ENCODE results near the gene PLEKHG4B. TPM values are rescaled to one million over a fixed set of nuclear protein-coding genes. Genes with fewer than 3 reads are reported as not detected.

The PLEKHG4B gene
- total and polyA plus RNA-seq, 2 of the 8 experiments (the other 6 are each of a cell fraction or from before 2014, with no cell fraction given): 31.1 to 43.6 TPM

DNA sequence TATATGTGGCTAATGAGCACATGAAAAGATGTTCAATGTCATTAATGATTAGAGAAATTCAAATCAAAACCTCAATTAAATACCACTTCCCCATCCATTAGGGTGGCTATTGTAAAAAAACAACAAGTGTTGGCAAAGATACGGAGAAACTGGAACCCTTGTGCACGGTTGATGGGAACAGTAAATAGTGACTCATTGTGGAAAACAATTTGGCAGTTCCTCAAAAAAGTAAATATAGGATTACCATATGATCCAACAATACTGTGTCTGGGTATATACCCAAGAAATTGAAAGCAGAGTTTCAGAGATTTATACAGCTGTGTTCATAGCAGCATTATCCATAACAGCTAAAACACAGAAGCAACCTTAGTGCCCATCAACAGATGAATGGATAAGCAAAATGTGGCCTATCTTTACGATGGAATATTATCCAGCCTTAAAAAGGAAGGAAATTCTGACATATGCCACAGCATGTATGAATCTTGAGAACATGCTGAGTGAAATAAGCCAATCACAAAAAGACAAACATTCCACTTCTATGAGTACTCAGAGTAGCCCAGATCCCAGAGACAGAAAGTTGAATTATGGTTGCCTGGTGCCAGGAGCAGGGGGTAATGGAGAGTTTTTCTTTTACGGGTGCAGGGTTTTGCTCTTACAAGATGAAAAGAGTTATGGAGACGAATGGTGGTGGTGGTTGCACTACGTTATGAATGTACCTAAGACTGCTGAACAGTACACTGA, 57.9 kb downstream of the PLEKHG4B start:
- POLR2A ChIA-PET (ENCODE audit: partially characterized antibody): interaction anchor here (1.0 kb wide), 1 partner anchor 58 kb away, joined by 3 read pairs; no protein-coding TSS in a partner anchor
- CTCF ChIA-PET (ENCODE audit: partially characterized antibody): no interaction called here
- peaks cover 0 to 1% of the 10 kb centered on the region in 2 experiments for H4K20me1 ChIP-seq (replicated peaks in 1 of 2; ENCODE audit: control insufficient read depth in 1 of 2, insufficient read depth in 2 of 2, low read length in 2 of 2)
- H4K8ac ChIP-seq (ENCODE audit: extremely low read depth, insufficient read depth, low read length): no peak overlapping the region
- no peak overlapping the region for H2BK12ac ChIP-seq (ENCODE audit: low read depth, low read length)
- H3K4me2 ChIP-seq (ENCODE audit: insufficient read depth in 1 of 2, low read depth in 2 of 2, low read length in 2 of 2): no peak overlapping the region
- no peak overlapping the region for H2AK5ac ChIP-seq (ENCODE audit: low read depth, low read length)
- H2BK20ac ChIP-seq (ENCODE audit: low read length): no peak overlapping the region
- no peak overlapping the region for H3K4me3 ChIP-seq (ENCODE audit: extremely low read depth in 1 of 4, insufficient read depth in 2 of 4, low read depth in 3 of 4, low read length in 4 of 4)
- H2AFZ ChIP-seq (ENCODE audit: low read length): no peak overlapping the region
- no peak overlapping the region for H3K56ac ChIP-seq (replicated peaks; ENCODE audit: insufficient read length, low read depth, low read length)
- no peak overlapping the region for H2BK120ac ChIP-seq (replicated peaks; ENCODE audit: low read depth, low read length)
- no peak overlapping the region for H4K91ac ChIP-seq (replicated peaks; ENCODE audit: insufficient read length, low read length)
- H3K23ac ChIP-seq (ENCODE audit: insufficient read length): no peak overlapping the region
- 92% methylated on average over 6 of the region's 6 CpGs; no CpG with 5 or more reads in 1 of the 2 experiments for WGBS, 2 experiments (ENCODE audit: extremely low coverage in 1 of 2, insufficient coverage in 1 of 2, insufficient read length in 1 of 2, insufficient replicate concordance in 2 of 2, low coverage in 1 of 2, low lambda C conversion rate in 2 of 2, missing lambda C conversion rate in 1 of 2)
- no peaks in the 10 kb centered on the region for H3K79me2 ChIP-seq (ENCODE audit: control insufficient read depth in 1 of 2, insufficient read depth in 2 of 2, low read length in 2 of 2)
- TF ChIP-seq, protein P1, sequence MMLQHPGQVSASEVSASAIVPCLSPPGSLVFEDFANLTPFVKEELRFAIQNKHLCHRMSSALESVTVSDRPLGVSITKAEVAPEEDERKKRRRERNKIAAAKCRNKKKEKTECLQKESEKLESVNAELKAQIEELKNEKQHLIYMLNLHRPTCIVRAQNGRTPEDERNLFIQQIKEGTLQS (IDR thresholded peaks at IDR 0.05; ENCODE audit: insufficient read depth, low read depth, low read length): no peak
- TF ChIP-seq SIRT6 (IDR thresholded peaks at IDR 0.05; ENCODE audit: low read length) (no peak), TCF12 (IDR thresholded peaks at IDR 0.05; ENCODE audit: low read depth, low read length) (no peak), CBX8 (IDR thresholded peaks at IDR 0.05; ENCODE audit: borderline replicate concordance, low read depth, low read length) (no peak)
- H3K9me3 ChIP-seq (ENCODE audit: insufficient read depth in 2 of 2, low read depth in 1 of 2, low read length in 1 of 2): peaks cover 8 to 18% of the 10 kb centered on the region in 2 experiments; a peak in 3 of 4 replicates
- H3K18ac ChIP-seq (ENCODE audit: extremely low read depth, low read length): no peak overlapping the region
- peaks cover 5 to 65% (median 30%) of the 10 kb centered on the region in 4 experiments; a peak in 7 of 8 replicates for H3K36me3 ChIP-seq (ENCODE audit: control insufficient read depth in 2 of 4, insufficient read depth in 4 of 4, low read length in 3 of 4)
- no peaks in the 10 kb centered on the region for H3K27me3 ChIP-seq (replicated peaks in 1 of 4; ENCODE audit: control insufficient read depth in 3 of 4, extremely low read depth in 1 of 4, insufficient read depth in 3 of 4, low read length in 3 of 4)
- no peak overlapping the region for H3K27ac ChIP-seq (ENCODE audit: low read depth, low read length)
- no peak overlapping the region for H2BK5ac ChIP-seq (ENCODE audit: low read depth, low read length)
- no peak overlapping the region for H3K14ac ChIP-seq (ENCODE audit: insufficient read length)
- H3K4ac ChIP-seq (replicated peaks; ENCODE audit: insufficient read length, low read depth, low read length): no peak overlapping the region
- FAIRE-seq (no peak), DNase-seq (ENCODE audit: low read depth in 1 of 2, low spot score in 2 of 2) (no peak)
- H3K4me1 ChIP-seq (replicated peaks in 1 of 4; ENCODE audit: control insufficient read depth in 3 of 4, insufficient read depth in 4 of 4, low read length in 3 of 4): peaks cover 0 to 2% (median 0%) of the 10 kb centered on the region in 4 experiments; a peak in 1 of 7 replicates
- H3K9ac ChIP-seq (replicated peaks in 1 of 4; ENCODE audit: extremely low read depth in 1 of 4, low read depth in 3 of 4, low read length in 3 of 4): no peak overlapping the region
- H3K79me1 ChIP-seq (ENCODE audit: low read depth, low read length): no peaks in the 10 kb centered on the region
- no peak overlapping the region for H4K5ac ChIP-seq (ENCODE audit: insufficient read length, low read depth, low read length)
- H3K23me2 ChIP-seq (ENCODE audit: low read depth, low read length): no peaks in the 10 kb centered on the region
- no peak overlapping the region for H2BK15ac ChIP-seq (ENCODE audit: low read length)
